K562 (cell line): ENCODE results near the gene XRRA1. TPM values are rescaled to one million over a fixed set of nuclear protein-coding genes. Genes with fewer than 3 reads are reported as not detected.
A peak's percentile ranks its signal among the peaks of the same experiment; 100 is the strongest.

ENCODE experiments used
- ATAC-seq: fragments of 200-7000 bp; cut with Tn5 transposase; 3 replicates; pipeline ENCODE4 v1.9.1; 2020; ENCODE audit warnings: moderate library complexity
- BruUV-seq: library from RNA; stranded (reverse); fragments of 400-500 nt; replicated peaks from 2 replicates; lab custom pipeline; 2021; lab: Mats Ljungman, UMichigan
- CTCF ChIA-PET: fragments of 300-600 bp; formaldehyde crosslinking; extraction: SDS; loops from one replicate; lab custom pipeline; 2021; ENCODE audit warnings: low intra/inter-chr PET ratio; lab: Yijun Ruan, JAX
- POLR2A ChIA-PET: fragments of 300-600, 350-650 bp; sonication (Branson Sonifier 250); formaldehyde crosslinking; extraction: SDS; loops from one replicate; lab custom pipeline; 2021; ENCODE audit warnings: antibody characterized with exemption, inconsistent platforms; lab: Yijun Ruan, JAX
- DNase-seq, 4 experiments: peaks; one replicate each; pipeline versions ENCODE4 v3.0.0 to v3.0.0-alpha.2; 2011 to 2018; ENCODE audit warnings: low spot score in 3 of 4, mixed read lengths in 3 of 4; ENCODE audit errors: extremely low read depth in 1 of 4
- FAIRE-seq: peaks from 2 replicates; lab custom pipeline; 2011; peaks lifted over from hg19 to GRCh38; lab: Jason Lieb, UNC
- H2AFZ ChIP-seq: 2 replicates; pipeline ENCODE4 v1.6.0; 2011; ENCODE audit warnings: low read depth, low read length, control low read depth, inconsistent platforms
- H3K27ac ChIP-seq: fragments of 200-600 bp; 3 replicates; pipeline ENCODE4 v1.8.0; 2011; ENCODE audit warnings: low read depth, mild to moderate bottlenecking, control low read depth, inconsistent platforms, low read length, moderate library complexity, mixed read lengths; ENCODE audit errors: extremely low read depth
- H3K27me3 ChIP-seq, 2 experiments: fragments of 300-600 bp in 1 of 2; 2 replicates in 1 of 2; 3 replicates in 1 of 2; pipeline versions ENCODE4 v1.6.0 to v1.8.0; 2011; ENCODE audit warnings: inconsistent platforms in 2 of 2, low read length in 2 of 2, mild to moderate bottlenecking in 1 of 2, mixed read lengths in 1 of 2, moderate library complexity in 1 of 2; ENCODE audit not compliant: control insufficient read depth in 2 of 2, insufficient read depth in 2 of 2
- H3K36me3 ChIP-seq: fragments of 300-600 bp; 3 replicates; pipeline ENCODE4 v1.8.0; 2011; ENCODE audit warnings: mild to moderate bottlenecking, low read length, inconsistent platforms; ENCODE audit not compliant: control insufficient read depth, insufficient read depth
- H3K4me1 ChIP-seq, 2 experiments: fragments of 200-600 bp in 1 of 2; replicated peaks in 1 of 2; 2 replicates in 1 of 2; 3 replicates in 1 of 2; pipeline versions ENCODE4 v1.5.1 to v1.8.0; 2011; ENCODE audit warnings: inconsistent platforms in 2 of 2, low read length in 2 of 2, mild to moderate bottlenecking in 1 of 2, mixed read lengths in 1 of 2, moderate library complexity in 1 of 2; ENCODE audit not compliant: control insufficient read depth in 2 of 2, insufficient read depth in 2 of 2
- H3K4me2 ChIP-seq: 2 replicates; pipeline ENCODE4 v1.6.1; 2011; ENCODE audit warnings: low read length, control low read depth, inconsistent platforms, mixed read lengths; ENCODE audit not compliant: insufficient read depth
- H3K4me3 ChIP-seq: fragments of 200-600 bp; sonication (generic), shearing (Covaris generic); 2 replicates; pipeline ENCODE4 v1.5.1; 2016; ENCODE audit warnings: control low read depth, inconsistent platforms
- H3K79me2 ChIP-seq: fragments of 200-600 bp; 3 replicates; pipeline ENCODE4 v1.8.0; 2011; ENCODE audit warnings: low read length, inconsistent platforms; ENCODE audit not compliant: control insufficient read depth, insufficient read depth
- H3K9ac ChIP-seq, 2 experiments: 2 replicates each; pipeline versions ENCODE4 v1.6.0 to v1.6.1; 2011; ENCODE audit warnings: low read depth in 2 of 2, low read length in 2 of 2, control low read depth in 1 of 2, inconsistent platforms in 1 of 2, mild to moderate bottlenecking in 1 of 2, mixed read lengths in 1 of 2; ENCODE audit not compliant: insufficient read depth in 1 of 2
- H3K9me1 ChIP-seq: one replicate; pipeline ENCODE4 v1.6.0; 2011; ENCODE audit warnings: inconsistent platforms, mild to moderate bottlenecking, low read length, moderate library complexity; ENCODE audit not compliant: control insufficient read depth, insufficient read depth
- H3K9me3 ChIP-seq: replicated peaks from 2 replicates; pipeline ENCODE4 v1.5.1; 2011; ENCODE audit warnings: low read depth, low read length, inconsistent platforms; ENCODE audit not compliant: control insufficient read depth, insufficient read depth
- H4K20me1 ChIP-seq: replicated peaks from 2 replicates; pipeline ENCODE4 v1.6.1; 2011; ENCODE audit warnings: low read length, inconsistent platforms, mixed read lengths; ENCODE audit not compliant: control insufficient read depth, insufficient read depth
- ATF4 ChIP-seq: fragments of 450-650 bp; formaldehyde crosslinking; IDR thresholded peaks from 2 replicates; pipeline ENCODE4 v1.4.0; 2022; ENCODE audit warnings: mild to moderate bottlenecking, moderate library complexity
- DDX20 ChIP-seq: fragments of 450-650 bp; IDR thresholded peaks from 2 replicates; pipeline ENCODE4 v1.6.1; 2016; ENCODE audit warnings: missing genetic modification characterization, low read depth, mild to moderate bottlenecking, missing compliant biosample characterization, moderate library complexity
- ZBTB11 ChIP-seq, 3 experiments: fragments of 200-800 bp in 1 of 3; fragments of 250-450 bp in 1 of 3; fragments of 450-650 bp in 1 of 3; sonication (Bioruptor Pico) in 1 of 3; sonication (Bioruptor generic) in 1 of 3; formaldehyde crosslinking in 1 of 3; IDR thresholded peaks; 2 replicates each; pipeline versions ENCODE4 v1.6.1 to v1.8.0; 2016 to 2022; ENCODE audit warnings: mild to moderate bottlenecking in 2 of 3, missing genetic modification characterization in 2 of 3, missing compliant biosample characterization in 1 of 3, moderate library complexity in 1 of 3
- ZNF592 ChIP-seq: fragments of 450-650 bp; IDR thresholded peaks from 2 replicates; pipeline ENCODE4 v1.6.1; 2017; ENCODE audit warnings: antibody characterized with exemption, mild to moderate bottlenecking
- ZNF778 ChIP-seq: fragments of 450-650 bp; formaldehyde crosslinking; IDR thresholded peaks from 2 replicates; pipeline ENCODE4 v1.4.0; 2020; ENCODE audit warnings: mild to moderate bottlenecking, moderate library complexity
- WGBS: fragments of 100-300 bp; shearing (Covaris generic); methylation state at CpG from one replicate; pipeline ENCODE4 v1.1.6; 2016; ENCODE audit warnings: low coverage, mixed read lengths; ENCODE audit not compliant: insufficient coverage; ENCODE audit errors: missing lambda C conversion rate; 5-methylcytosine and 5-hydroxymethylcytosine counted together
- in situ Hi-C: fragments of 300-500 bp; cut with MboI; formaldehyde crosslinking; loops from 4 replicates; pipeline ENCODE4 v1.15.0; 2018; ENCODE audit warnings: inconsistent platforms, mixed read lengths
- intact Hi-C: fragments of 100-400 bp; cut with micrococcal nuclease; formaldehyde crosslinking; loops from 2 replicates; pipeline ENCODE4 v1.14.2; 2022
- polyA plus RNA-seq, 8 experiments: library from polyadenylated mRNA; depleted of rRNA in 4 of 8; stranded (reverse) in 5 of 8; unstranded in 3 of 8; fragments of >200 nt; fragmentation: Nextera tagmentation in 2 of 8; fragmentation: Illumina TruSeq in 1 of 8; extraction: Ambion mirVana in 2 of 8; extraction: Trizol in 1 of 8; gene quantifications; 2 replicates each; pipeline versions ENCODE4 v1.2.1 to v1.2.3, GENCODE V29; 2011 to 2014; ENCODE audit warnings: inconsistent platforms in 1 of 8, missing spikeins in 1 of 8
- total RNA-seq, 7 experiments: library from RNA; depleted of rRNA in 6 of 7; stranded (reverse); fragments of >200 nt in 6 of 7; fragmentation: Illumina TruSeq in 2 of 7; extraction: Trizol in 2 of 7; gene quantifications; 2 replicates each; pipeline versions ENCODE4 v1.2.1 to v1.2.3, GENCODE V29; 2011 to 2021; ENCODE audit warnings: low replicate concordance in 1 of 7

The XRRA1 gene
- total and polyA plus RNA-seq, 9 of the 15 experiments (the other 6 are each of a cell fraction or from before 2014, with no cell fraction given), result 5.0 to 22.5 (median 16.0) TPM

GRCh38 chr11:74951226-74951625 is 2.3 kb upstream of the XRRA1 start:
- H3K4me2 ChIP-seq, result peak overlapping the region; percentile 95
- POLR2A ChIA-PET, result interaction anchor here (1.6 to 4.2 kb wide), 4 partner anchors 9 to 32 kb away, joined by 4 to 27 read pairs (median 8); no protein-coding TSS in a partner anchor
- H3K9ac ChIP-seq, result peak overlapping the region; percentile 21 to 97; a peak in 2 of 4 replicates
- no peak overlapping the region for H3K27ac ChIP-seq
- peak overlapping the region; percentile 93 for H3K4me3 ChIP-seq
- intact Hi-C loops (no loop called here), in situ Hi-C loops (no loop called here)
- H3K79me2 ChIP-seq, result peaks cover 95% of the 10 kb centered on the region
- no peaks in the 10 kb centered on the region for H3K9me1 ChIP-seq
- BruUV-seq, result no TSS peak
- no peaks in the 10 kb centered on the region for H3K9me3 ChIP-seq
- CTCF ChIA-PET, result no interaction called here
- peaks cover 6 to 17% of the 10 kb centered on the region in 2 experiments; a peak in 3 of 5 replicates for H3K4me1 ChIP-seq
- no peak for DNase-seq
- WGBS, result 48% methylated on average over 8 of the region's 8 CpGs
- no peaks in the 10 kb centered on the region for H3K27me3 ChIP-seq
- ATAC-seq, result no peak
- peaks cover 11% of the 10 kb centered on the region for H4K20me1 ChIP-seq
- peaks cover 51% of the 10 kb centered on the region for H3K36me3 ChIP-seq
- H2AFZ ChIP-seq, result no peak overlapping the region
- TF ChIP-seq ZBTB11 (CRISPR knock-in tag; IDR thresholded peaks at IDR 0.05) (no peak), ZNF592 (no peak), ZNF778 (CRISPR knock-in tag) (no peak), ATF4 (CRISPR knock-in tag) (no peak), DDX20 (tag) (no peak)
- no peak for FAIRE-seq
